WTC11 (cell line): ENCODE data around the gene ZNF792.

ENCODE experiments used
- TF ChIP-seq, protein P1 (sequence below): sonication (generic); formaldehyde crosslinking; IDR thresholded peaks from 2 replicates; pipeline ENCODE4 v1.8.1; 2023; ENCODE audit warnings: mild to moderate bottlenecking, missing genetic modification reagents, moderate library complexity
- TF ChIP-seq, protein P2 (sequence below): sonication (generic); formaldehyde crosslinking; IDR thresholded peaks from 2 replicates; pipeline ENCODE4 v1.8.1; 2022; ENCODE audit warnings: low read depth, missing genetic modification reagents, borderline replicate concordance

DNA sequence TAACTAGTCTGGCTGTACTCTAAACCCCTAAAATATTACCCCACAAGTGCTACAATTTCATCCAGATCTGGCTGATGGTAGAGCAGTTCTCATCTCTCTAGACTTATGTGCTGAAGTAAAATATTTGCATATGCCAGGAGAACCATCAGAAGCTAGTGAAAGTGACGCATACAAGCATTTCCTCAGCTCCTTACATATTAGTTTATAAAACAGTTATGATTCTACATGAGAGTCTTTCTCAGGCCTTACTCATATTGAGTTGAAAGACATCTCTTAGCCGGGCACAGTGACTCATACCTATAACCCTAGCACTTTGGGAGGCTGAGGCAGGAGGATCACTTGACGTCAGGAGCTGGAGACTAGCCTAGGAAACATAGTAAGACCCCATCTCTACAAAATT is 53.3 kb downstream of the ZNF792 start:
- TF ChIP-seq, protein P1, sequence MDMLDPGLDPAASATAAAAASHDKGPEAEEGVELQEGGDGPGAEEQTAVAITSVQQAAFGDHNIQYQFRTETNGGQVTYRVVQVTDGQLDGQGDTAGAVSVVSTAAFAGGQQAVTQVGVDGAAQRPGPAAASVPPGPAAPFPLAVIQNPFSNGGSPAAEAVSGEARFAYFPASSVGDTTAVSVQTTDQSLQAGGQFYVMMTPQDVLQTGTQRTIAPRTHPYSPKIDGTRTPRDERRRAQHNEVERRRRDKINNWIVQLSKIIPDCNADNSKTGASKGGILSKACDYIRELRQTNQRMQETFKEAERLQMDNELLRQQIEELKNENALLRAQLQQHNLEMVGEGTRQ (CRISPR knock-in tag) = no peak
- TF ChIP-seq, protein P2, sequence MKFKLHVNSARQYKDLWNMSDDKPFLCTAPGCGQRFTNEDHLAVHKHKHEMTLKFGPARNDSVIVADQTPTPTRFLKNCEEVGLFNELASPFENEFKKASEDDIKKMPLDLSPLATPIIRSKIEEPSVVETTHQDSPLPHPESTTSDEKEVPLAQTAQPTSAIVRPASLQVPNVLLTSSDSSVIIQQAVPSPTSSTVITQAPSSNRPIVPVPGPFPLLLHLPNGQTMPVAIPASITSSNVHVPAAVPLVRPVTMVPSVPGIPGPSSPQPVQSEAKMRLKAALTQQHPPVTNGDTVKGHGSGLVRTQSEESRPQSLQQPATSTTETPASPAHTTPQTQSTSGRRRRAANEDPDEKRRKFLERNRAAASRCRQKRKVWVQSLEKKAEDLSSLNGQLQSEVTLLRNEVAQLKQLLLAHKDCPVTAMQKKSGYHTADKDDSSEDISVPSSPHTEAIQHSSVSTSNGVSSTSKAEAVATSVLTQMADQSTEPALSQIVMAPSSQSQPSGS = no peak
